ENCODE data around the gene EPM2A. TPM values are rescaled to one million over a fixed set of nuclear protein-coding genes. Genes with fewer than 3 reads are reported as not detected.

Gene EPM2A
- polyA plus RNA-seq, 3 donors, result 1.7 to 7.9 (median 5.4) TPM

Other genes starting within 250 kb of the EPM2A start
- gene FBXO30, start 79.3 kb upstream of the EPM2A start, polyA plus RNA-seq, result 1 to 10 TPM; 1.3 to 3.4 (median 3.1) TPM
- gene SHPRH, start 228.8 kb upstream of the EPM2A start, polyA plus RNA-seq, result 1 to 10 TPM; 2.4 to 3.6 (median 3.1) TPM